Activated T-cell treated with anti-CD3 and anti-CD28 coated beads for 4 hours (primary cell): Measurements from ENCODE around the gene DCP1B.
A peak's percentile ranks its signal among the peaks of the same experiment; 100 is the strongest.

Experiments
- DNase-seq: peaks from one replicate; pipeline ENCODE4 v3.0.0-alpha.2; 2020

Gene DCP1B

GRCh38 chr12:2004113-2004929, at the start of gene DCP1B:
Gene DCP1B (minus strand): TSS chr12:2004457. CDS start chr12:2004431, 26 bp downstream.
- DNase-seq = peak; percentile 88

GRCh38 chr12:2053691-2054090, 49.4 kb upstream of the DCP1B start:
- no peak for DNase-seq

- no peak for DNase-seq
Observed at GRCh38 chr12:2052826-2053678, 48.8 kb upstream of the DCP1B start, which contains the start of gene CACNA1C. Gene CACNA1C (plus strand): TSS chr12:2052987. CDS start chr12:2053563, 576 bp downstream.

GRCh38 chr12:2051700-2052621, 47.7 kb upstream of the DCP1B start:
- DNase-seq = no peak

GRCh38 chr12:2049604-2050540, 45.6 kb upstream of the DCP1B start:
- DNase-seq = no peak

GRCh38 chr12:2047752-2048151, 43.5 kb upstream of the DCP1B start:
- DNase-seq = no peak

GRCh38 chr12:2046957-2047356, 42.7 kb upstream of the DCP1B start:
- no peak for DNase-seq

- DNase-seq = no peak
Observed at GRCh38 chr12:2044165-2044564, 39.9 kb upstream of the DCP1B start.

- DNase-seq = no peak
Observed at GRCh38 chr12:2043054-2043453, 38.8 kb upstream of the DCP1B start.

GRCh38 chr12:2039034-2039433, 34.8 kb upstream of the DCP1B start:
- DNase-seq = no peak

- DNase-seq = no peak
Observed at GRCh38 chr12:2035431-2036055, 31.3 kb upstream of the DCP1B start.

GRCh38 chr12:2034633-2035430, 30.6 kb upstream of the DCP1B start:
- peak; percentile 82 for DNase-seq

- no peak for DNase-seq
Observed at GRCh38 chr12:2032506-2032905, 28.2 kb upstream of the DCP1B start.

GRCh38 chr12:2029851-2030250, 25.6 kb upstream of the DCP1B start:
- DNase-seq = no peak

GRCh38 chr12:2027351-2027750, 23.1 kb upstream of the DCP1B start:
- no peak for DNase-seq

GRCh38 chr12:2023365-2023764, 19.1 kb upstream of the DCP1B start:
- DNase-seq = no peak

- no peak for DNase-seq
Observed at GRCh38 chr12:2020511-2020910, 16.3 kb upstream of the DCP1B start.

- DNase-seq = no peak
Observed at GRCh38 chr12:2019126-2019525, 14.9 kb upstream of the DCP1B start.

GRCh38 chr12:2018391-2018790, 14.1 kb upstream of the DCP1B start:
- no peak for DNase-seq
